A549 (cell line): ENCODE measurements around the gene PRIMPOL. TPM values are rescaled to one million over a fixed set of nuclear protein-coding genes. Genes with fewer than 3 reads are reported as not detected.

ENCODE experiments used
- ATAC-seq, 2 experiments: fragments of 200-7000 bp in 1 of 2; fragments of >200 bp in 1 of 2; cut with Nextera tagmentation in 1 of 2; cut with Tn5 transposase in 1 of 2; 3 replicates each; pipeline versions ENCODE4 v1.8.0 to v1.9.1; 2018 to 2020; ENCODE audit warnings: mild to moderate bottlenecking in 1 of 2, moderate library complexity in 1 of 2
- CTCF ChIA-PET: fragments of 300-600 bp; sonication (Branson Sonifier 250); formaldehyde crosslinking; extraction: SDS; loops from one replicate; lab custom pipeline; 2021; ENCODE audit warnings: antibody characterized with exemption, inconsistent platforms; lab: Yijun Ruan, JAX
- POLR2A ChIA-PET: fragments of 350-600 bp; formaldehyde crosslinking; extraction: SDS; loops from one replicate; lab custom pipeline; 2021; ENCODE audit warnings: antibody characterized with exemption, inconsistent platforms; lab: Yijun Ruan, JAX
- DNase-seq, 2 experiments: peaks; one replicate each; pipeline versions ENCODE4 v3.0.0 to v3.0.0-alpha.2; 2011 to 2016; ENCODE audit warnings: low read depth in 1 of 2, low spot score in 1 of 2
- FAIRE-seq: peaks from 2 replicates; lab custom pipeline; 2011; peaks lifted over from hg19 to GRCh38; lab: Jason Lieb, UNC
- H3K27ac ChIP-seq, 2 experiments: fragments of >200 bp; sonication (Bioruptor Twin); formaldehyde crosslinking; 3 replicates each; pipeline ENCODE4 v1.5.1; 2016 to 2017
- H3K4me1 ChIP-seq: fragments of >200 bp; sonication (Bioruptor Twin); formaldehyde crosslinking; 3 replicates; pipeline ENCODE4 v1.6.1; 2016
- H3K4me2 ChIP-seq: fragments of >200 bp; sonication (Bioruptor Twin); formaldehyde crosslinking; 3 replicates; pipeline ENCODE4 v1.6.1; 2016
- H3K4me3 ChIP-seq: fragments of >200 bp; sonication (Bioruptor Twin); formaldehyde crosslinking; 3 replicates; pipeline ENCODE4 v1.5.1; 2016
- H3K9me3 ChIP-seq: fragments of >200 bp; sonication (Bioruptor Twin); formaldehyde crosslinking; 3 replicates; pipeline ENCODE4 v1.6.1; 2016
- CEBPB ChIP-seq, 2 experiments: fragments of >200 bp in 1 of 2; sonication (Bioruptor Twin) in 1 of 2; formaldehyde crosslinking in 1 of 2; IDR thresholded peaks; 2 replicates each; pipeline ENCODE4 v1.6.1; 2012 to 2016
- CHD4 ChIP-seq: fragments of 200-600 bp; sonication (generic); IDR thresholded peaks from 2 replicates; pipeline ENCODE4 v1.6.1; 2016; ENCODE audit warnings: antibody characterized with exemption, mild to moderate bottlenecking, borderline replicate concordance
- EHF ChIP-seq: fragments of 250-450 bp; sonication (Bioruptor Pico); IDR thresholded peaks from 2 replicates; pipeline ENCODE4 v1.5.0; 2020; ENCODE audit warnings: mild to moderate bottlenecking
- FOSL2 ChIP-seq, 2 experiments: fragments of 450-650 bp in 1 of 2; fragments of >200 bp in 1 of 2; sonication (Bioruptor Twin) in 1 of 2; formaldehyde crosslinking; IDR thresholded peaks; 2 replicates each; pipeline versions ENCODE4 v1.5.0 to v1.6.1; 2016 to 2020; ENCODE audit warnings: mild to moderate bottlenecking in 1 of 2, moderate library complexity in 1 of 2
- FOXS1 ChIP-seq: fragments of 250-450 bp; sonication (Bioruptor Pico); IDR thresholded peaks from 2 replicates; pipeline ENCODE4 v1.5.0; 2020; ENCODE audit warnings: mild to moderate bottlenecking, moderate library complexity
- GATA3 ChIP-seq: IDR thresholded peaks from 2 replicates; pipeline ENCODE4 v1.6.1; 2012; ENCODE audit warnings: borderline replicate concordance
- HEYL ChIP-seq: fragments of 250-450 bp; sonication (Bioruptor Pico); IDR thresholded peaks from 2 replicates; pipeline ENCODE4 v1.8.0; 2021; ENCODE audit warnings: mild to moderate bottlenecking, moderate library complexity
- HOXA7 ChIP-seq: fragments of 250-450 bp; sonication (Bioruptor Pico); IDR thresholded peaks from 2 replicates; pipeline ENCODE4 v1.5.0; 2020; ENCODE audit warnings: mild to moderate bottlenecking, moderate library complexity
- JUN ChIP-seq, 2 experiments: fragments of >200 bp; sonication (Bioruptor Twin); formaldehyde crosslinking; IDR thresholded peaks; 2 replicates in 1 of 2; 3 replicates in 1 of 2; pipeline ENCODE4 v1.6.1; 2016 to 2017
- KDM1A ChIP-seq: fragments of 200-600 bp; sonication (generic); IDR thresholded peaks from 2 replicates; pipeline ENCODE4 v1.6.1; 2016; ENCODE audit warnings: low read depth, mild to moderate bottlenecking
- NFE2L2 ChIP-seq: fragments of 150-350 bp; conservative IDR thresholded peaks from 2 replicates; pipeline ENCODE4 v1.6.1; 2014; ENCODE audit warnings: low read length
- PHF8 ChIP-seq: fragments of 200-600 bp; sonication (generic); IDR thresholded peaks from 2 replicates; pipeline ENCODE4 v1.6.1; 2016; ENCODE audit warnings: low read depth, mild to moderate bottlenecking, antibody characterized with exemption, moderate library complexity, borderline replicate concordance
- POLR2AphosphoS2 ChIP-seq: conservative IDR thresholded peaks from 2 replicates; pipeline ENCODE4 v1.6.1; 2012; ENCODE audit warnings: low read length, improper control_type of control experiment, inconsistent platforms
- RARB ChIP-seq: fragments of 250-450 bp; sonication (Bioruptor Pico); IDR thresholded peaks from 2 replicates; pipeline ENCODE4 v1.8.0; 2021; ENCODE audit warnings: mild to moderate bottlenecking, moderate library complexity
- RCOR1 ChIP-seq: fragments of 150-350 bp; IDR thresholded peaks from 2 replicates; pipeline ENCODE4 v1.6.1; 2014; ENCODE audit warnings: antibody characterized with exemption, low read length, low read depth
- SREBF2 ChIP-seq: fragments of 450-650 bp; IDR thresholded peaks from 2 replicates; pipeline ENCODE4 v1.6.1; 2014; ENCODE audit warnings: mild to moderate bottlenecking, moderate library complexity
- TFCP2L1 ChIP-seq: fragments of 250-450 bp; sonication (Bioruptor Pico); IDR thresholded peaks from 2 replicates; pipeline ENCODE4 v1.5.0; 2021; ENCODE audit warnings: mild to moderate bottlenecking
- USF2 ChIP-seq: fragments of 450-650 bp; IDR thresholded peaks from 2 replicates; pipeline ENCODE4 v1.6.1; 2014; ENCODE audit warnings: antibody characterized with exemption
- ZFP36 ChIP-seq: fragments of 450-650 bp; IDR thresholded peaks from 2 replicates; pipeline ENCODE4 v1.6.1; 2014; ENCODE audit warnings: borderline replicate concordance; ENCODE audit not compliant: partially characterized antibody
- ZSCAN20 ChIP-seq: fragments of 250-450 bp; sonication (Bioruptor Pico); IDR thresholded peaks from 2 replicates; pipeline ENCODE4 v1.8.0; 2022; ENCODE audit warnings: mild to moderate bottlenecking, moderate library complexity
- WGBS: methylation state at CpG from one replicate; pipeline ENCODE4 v1.1.6; 2017; ENCODE audit errors: missing lambda C conversion rate; 5-methylcytosine and 5-hydroxymethylcytosine counted together
- polyA plus RNA-seq, 4 experiments: library from polyadenylated mRNA; depleted of rRNA in 3 of 4; stranded (reverse); fragments of >200 nt; fragmentation: RNase III in 1 of 4; extraction: RNeasy Plus Mini Kit Qiagen cat#74134 plus additional on column Dnase treatment in 1 of 4; gene quantifications; 2 replicates in 3 of 4; 3 replicates in 1 of 4; pipeline ENCODE4 v1.2.3, GENCODE V29; 2011 to 2017
- TF ChIP-seq, protein P1 (sequence below): fragments of 250-450 bp; sonication (Bioruptor Pico); IDR thresholded peaks from 2 replicates; pipeline ENCODE4 v1.5.0; 2020; ENCODE audit warnings: low read depth, mild to moderate bottlenecking, moderate library complexity
- TF ChIP-seq, protein P2 (sequence below): IDR thresholded peaks from 2 replicates; pipeline ENCODE4 v1.6.1; 2012
- TF ChIP-seq, protein P3 (sequence below): fragments of 150-350 bp; IDR thresholded peaks from 2 replicates; pipeline ENCODE4 v1.6.1; 2014; ENCODE audit warnings: low read depth, mild to moderate bottlenecking, low read length

PRIMPOL gene
- polyA plus RNA-seq, 2 of the 4 experiments (the other 2 are of a cell fraction) = 10.0 to 23.9 TPM

DNA sequence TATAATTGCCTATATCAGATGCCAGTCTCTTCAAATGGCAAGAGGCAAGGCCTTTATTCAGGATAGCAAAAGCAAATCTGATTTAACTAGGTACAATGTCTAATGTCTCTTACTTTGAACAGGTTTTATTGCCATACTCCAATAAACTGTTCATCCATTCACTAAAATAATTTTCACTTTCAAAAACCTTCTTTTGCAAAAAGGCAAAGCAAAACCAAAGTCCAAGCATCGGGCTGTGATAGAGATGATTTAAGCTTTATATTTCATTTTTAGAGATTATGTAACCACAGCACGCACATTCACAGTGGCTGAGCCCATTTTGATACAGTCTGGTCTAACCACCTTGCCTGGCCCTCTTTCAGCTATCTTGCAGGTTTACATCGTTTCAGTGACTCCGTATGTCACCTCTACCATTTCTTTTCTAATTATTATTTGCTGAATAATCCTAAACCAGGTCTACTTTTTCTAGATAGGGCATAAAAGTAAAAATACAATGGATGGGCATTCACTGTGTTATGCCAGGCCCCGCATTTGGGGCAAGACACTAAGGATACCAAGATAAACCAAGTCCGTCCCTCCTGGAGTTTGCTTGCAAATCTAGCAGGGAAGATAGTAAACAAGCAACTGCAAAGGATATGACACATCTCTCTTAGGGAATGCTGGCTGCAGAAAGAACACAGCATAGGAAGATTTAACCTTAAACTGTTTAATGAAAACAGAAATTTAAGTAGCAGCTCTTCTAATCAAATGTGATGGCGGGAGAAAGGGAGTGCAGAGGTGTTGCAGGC lies 2.1 kb upstream of the PRIMPOL start:
- CTCF ChIA-PET = interaction anchor here (0.8 to 1.3 kb wide), 4 partner anchors 9 to 383 kb away, joined by 3 read pairs; no protein-coding TSS in a partner anchor
- WGBS = 88% methylated on average over 7 of the region's 7 CpGs
- H3K27ac ChIP-seq = peak overlapping the region; percentile 82 to 97
- POLR2A ChIA-PET = no interaction called here
- DNase-seq (no peak), ATAC-seq (no peak), FAIRE-seq (no peak)
- peaks cover 14% of the 10 kb centered on the region for H3K4me1 ChIP-seq
- H3K4me3 ChIP-seq = peak overlapping the region; percentile 83
- TF ChIP-seq, protein P1, sequence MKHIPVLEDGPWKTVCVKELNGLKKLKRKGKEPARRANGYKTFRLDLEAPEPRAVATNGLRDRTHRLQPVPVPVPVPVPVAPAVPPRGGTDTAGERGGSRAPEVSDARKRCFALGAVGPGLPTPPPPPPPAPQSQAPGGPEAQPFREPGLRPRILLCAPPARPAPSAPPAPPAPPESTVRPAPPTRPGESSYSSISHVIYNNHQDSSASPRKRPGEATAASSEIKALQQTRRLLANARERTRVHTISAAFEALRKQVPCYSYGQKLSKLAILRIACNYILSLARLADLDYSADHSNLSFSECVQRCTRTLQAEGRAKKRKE = no peak
- TF ChIP-seq RCOR1 = no peak
- no peak for TF ChIP-seq HOXA7
- no peak for TF ChIP-seq EHF (CRISPR knock-in tag)
- TF ChIP-seq, protein P2, sequence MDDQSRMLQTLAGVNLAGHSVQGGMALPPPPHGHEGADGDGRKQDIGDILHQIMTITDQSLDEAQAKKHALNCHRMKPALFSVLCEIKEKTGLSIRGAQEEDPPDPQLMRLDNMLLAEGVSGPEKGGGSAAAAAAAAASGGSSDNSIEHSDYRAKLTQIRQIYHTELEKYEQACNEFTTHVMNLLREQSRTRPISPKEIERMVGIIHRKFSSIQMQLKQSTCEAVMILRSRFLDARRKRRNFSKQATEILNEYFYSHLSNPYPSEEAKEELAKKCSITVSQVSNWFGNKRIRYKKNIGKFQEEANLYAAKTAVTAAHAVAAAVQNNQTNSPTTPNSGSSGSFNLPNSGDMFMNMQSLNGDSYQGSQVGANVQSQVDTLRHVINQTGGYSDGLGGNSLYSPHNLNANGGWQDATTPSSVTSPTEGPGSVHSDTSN = no peak
- no peak for TF ChIP-seq ZFP36
- no peak for TF ChIP-seq NFE2L2
- no peak for TF ChIP-seq CHD4
- no peak for TF ChIP-seq JUN (IDR thresholded peaks at IDR 0.05)
- TF ChIP-seq, protein P3, sequence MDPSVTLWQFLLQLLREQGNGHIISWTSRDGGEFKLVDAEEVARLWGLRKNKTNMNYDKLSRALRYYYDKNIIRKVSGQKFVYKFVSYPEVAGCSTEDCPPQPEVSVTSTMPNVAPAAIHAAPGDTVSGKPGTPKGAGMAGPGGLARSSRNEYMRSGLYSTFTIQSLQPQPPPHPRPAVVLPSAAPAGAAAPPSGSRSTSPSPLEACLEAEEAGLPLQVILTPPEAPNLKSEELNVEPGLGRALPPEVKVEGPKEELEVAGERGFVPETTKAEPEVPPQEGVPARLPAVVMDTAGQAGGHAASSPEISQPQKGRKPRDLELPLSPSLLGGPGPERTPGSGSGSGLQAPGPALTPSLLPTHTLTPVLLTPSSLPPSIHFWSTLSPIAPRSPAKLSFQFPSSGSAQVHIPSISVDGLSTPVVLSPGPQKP = no peak
- no peak for TF ChIP-seq SREBF2
- no peak for TF ChIP-seq KDM1A
- no peak for TF ChIP-seq GATA3
- TF ChIP-seq ZSCAN20 (CRISPR knock-in tag) = no peak
- TF ChIP-seq USF2 = no peak
- TF ChIP-seq FOSL2 (IDR thresholded peaks at IDR 0.05) = no peak
- TF ChIP-seq FOSL2 (CRISPR knock-in tag; IDR thresholded peaks at IDR 0.05) = no peak
- TF ChIP-seq FOXS1 (CRISPR knock-in tag) = no peak
- no peak for TF ChIP-seq POLR2AphosphoS2
- peak overlapping the region; percentile 100 for H3K4me2 ChIP-seq
- no peaks in the 10 kb centered on the region for H3K9me3 ChIP-seq

DNA sequence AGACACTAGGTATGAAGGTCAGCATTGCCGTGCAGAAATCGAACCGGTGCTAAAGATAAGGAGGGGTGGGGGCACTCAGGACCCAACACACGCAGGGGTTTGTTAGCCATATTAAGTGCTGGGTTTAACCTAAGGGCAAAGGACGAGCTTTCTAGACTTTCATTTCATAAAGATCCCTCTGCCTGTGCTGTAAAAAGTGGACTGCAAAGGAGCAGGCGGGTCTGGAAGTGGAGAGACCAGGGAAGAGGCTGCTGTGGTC lies 1.6 kb upstream of the PRIMPOL start:
- H3K4me2 ChIP-seq = peak overlapping the region; percentile 100
- no peaks in the 10 kb centered on the region for H3K9me3 ChIP-seq
- H3K27ac ChIP-seq = peak overlapping the region; percentile 82 to 97
- FAIRE-seq (no peak), DNase-seq (no peak), ATAC-seq (no peak)
- TF ChIP-seq TFCP2L1 (no peak), PHF8 (no peak), RARB (CRISPR knock-in tag) (no peak), RCOR1 (no peak), HEYL (CRISPR knock-in tag) (no peak), CHD4 (no peak), CEBPB (IDR thresholded peaks at IDR 0.05) (no peak), GATA3 (no peak)
- ChIA-PET POLR2A (interaction anchor here (1.9 kb wide), 1 partner anchor 86 kb away, joined by 8 read pairs; the partner anchor contains the start of gene CENPU), CTCF (interaction anchor here (0.8 to 1.3 kb wide), 3 partner anchors 9 to 383 kb away, joined by 3 read pairs; no protein-coding TSS in a partner anchor)
- peak overlapping the region; percentile 83 for H3K4me3 ChIP-seq
- 29% methylated on average over 6 of the region's 6 CpGs for WGBS
- peaks cover 14% of the 10 kb centered on the region for H3K4me1 ChIP-seq
